Chondrocyte (in vitro differentiated cells): ENCODE measurements around the gene IFIT1B. TPM values are rescaled to one million over a fixed set of nuclear protein-coding genes. Genes with fewer than 3 reads are reported as not detected.
"Not testable (repeated sequence)": the region's sequence is repeated elsewhere in the genome, so short reads cannot be mapped to it uniquely, and the experiment has no call there.

Experiments
- DNase-seq: peaks from one replicate; pipeline ENCODE4 v3.0.0; 2021; ENCODE audit warnings: mixed read lengths, low spot score
- H3K27ac Mint-ChIP-seq: one replicate; pipeline ENCODE4 v1.8.0; 2021; ENCODE audit warnings: mild to moderate bottlenecking, moderate library complexity, mixed read lengths; ENCODE audit not compliant: unreplicated experiment
- H3K27me3 Mint-ChIP-seq: 2 replicates; pipeline ENCODE4 v1.8.0; 2021; ENCODE audit warnings: low read depth, mixed read lengths
- H3K36me3 Mint-ChIP-seq: 2 replicates; pipeline ENCODE4 v1.8.0; 2021; ENCODE audit warnings: low read depth, mixed read lengths
- H3K4me1 Mint-ChIP-seq: 2 replicates; pipeline ENCODE4 v1.8.0; 2021; ENCODE audit warnings: low read depth, mild to moderate bottlenecking, mixed read lengths
- H3K4me3 Mint-ChIP-seq: one replicate; pipeline ENCODE4 v1.8.0; 2021; ENCODE audit warnings: mild to moderate bottlenecking, moderate library complexity, mixed read lengths; ENCODE audit not compliant: unreplicated experiment
- H3K9me3 Mint-ChIP-seq: 2 replicates; pipeline ENCODE4 v1.8.0; 2021; ENCODE audit warnings: low read depth, mixed read lengths
- total RNA-seq: library from RNA; stranded (reverse); gene quantifications from 3 replicates; pipeline ENCODE4 v1.2.1, GENCODE V29; 2021
- TF ChIP-seq, protein P1 (sequence below): fragments of 200-600 bp; sonication (generic); IDR thresholded peaks from 2 replicates; pipeline ENCODE4 v1.5.0; 2021; ENCODE audit warnings: antibody characterized with exemption, mild to moderate bottlenecking, moderate library complexity

IFIT1B gene
- total RNA-seq, 1 donor from 2014 or later: not detected

DNA sequence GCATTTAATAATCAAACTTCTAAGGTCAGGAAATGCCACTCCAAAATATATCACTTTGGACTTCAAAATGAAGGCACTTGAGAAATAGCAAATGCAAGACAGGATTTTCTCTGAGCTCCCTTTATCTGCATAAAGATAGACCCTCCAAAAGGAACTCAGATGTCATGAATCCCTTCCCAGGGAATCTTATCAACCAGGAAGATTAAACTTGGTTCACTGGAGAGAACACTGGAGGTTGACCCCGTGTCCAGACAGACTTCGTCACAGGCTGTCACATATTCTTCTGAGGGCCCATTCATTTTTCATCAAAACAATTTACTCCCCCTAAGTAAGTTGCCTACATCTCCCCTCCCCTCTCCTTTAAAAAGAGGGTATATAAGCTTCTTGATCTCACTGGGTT is 28.9 kb upstream of the IFIT1B start:
- peaks cover 48% of the 10 kb centered on the region for H3K4me1 Mint-ChIP-seq
- no peaks in the 10 kb centered on the region for H3K27me3 Mint-ChIP-seq
- no peak overlapping the region for H3K27ac Mint-ChIP-seq
- TF ChIP-seq, protein P1, sequence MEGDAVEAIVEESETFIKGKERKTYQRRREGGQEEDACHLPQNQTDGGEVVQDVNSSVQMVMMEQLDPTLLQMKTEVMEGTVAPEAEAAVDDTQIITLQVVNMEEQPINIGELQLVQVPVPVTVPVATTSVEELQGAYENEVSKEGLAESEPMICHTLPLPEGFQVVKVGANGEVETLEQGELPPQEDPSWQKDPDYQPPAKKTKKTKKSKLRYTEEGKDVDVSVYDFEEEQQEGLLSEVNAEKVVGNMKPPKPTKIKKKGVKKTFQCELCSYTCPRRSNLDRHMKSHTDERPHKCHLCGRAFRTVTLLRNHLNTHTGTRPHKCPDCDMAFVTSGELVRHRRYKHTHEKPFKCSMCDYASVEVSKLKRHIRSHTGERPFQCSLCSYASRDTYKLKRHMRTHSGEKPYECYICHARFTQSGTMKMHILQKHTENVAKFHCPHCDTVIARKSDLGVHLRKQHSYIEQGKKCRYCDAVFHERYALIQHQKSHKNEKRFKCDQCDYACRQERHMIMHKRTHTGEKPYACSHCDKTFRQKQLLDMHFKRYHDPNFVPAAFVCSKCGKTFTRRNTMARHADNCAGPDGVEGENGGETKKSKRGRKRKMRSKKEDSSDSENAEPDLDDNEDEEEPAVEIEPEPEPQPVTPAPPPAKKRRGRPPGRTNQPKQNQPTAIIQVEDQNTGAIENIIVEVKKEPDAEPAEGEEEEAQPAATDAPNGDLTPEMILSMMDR: no peak
- no peak for DNase-seq
- H3K36me3 Mint-ChIP-seq: no peaks in the 10 kb centered on the region
- H3K9me3 Mint-ChIP-seq: peaks cover 2% of the 10 kb centered on the region
- H3K4me3 Mint-ChIP-seq: no peak overlapping the region

DNA sequence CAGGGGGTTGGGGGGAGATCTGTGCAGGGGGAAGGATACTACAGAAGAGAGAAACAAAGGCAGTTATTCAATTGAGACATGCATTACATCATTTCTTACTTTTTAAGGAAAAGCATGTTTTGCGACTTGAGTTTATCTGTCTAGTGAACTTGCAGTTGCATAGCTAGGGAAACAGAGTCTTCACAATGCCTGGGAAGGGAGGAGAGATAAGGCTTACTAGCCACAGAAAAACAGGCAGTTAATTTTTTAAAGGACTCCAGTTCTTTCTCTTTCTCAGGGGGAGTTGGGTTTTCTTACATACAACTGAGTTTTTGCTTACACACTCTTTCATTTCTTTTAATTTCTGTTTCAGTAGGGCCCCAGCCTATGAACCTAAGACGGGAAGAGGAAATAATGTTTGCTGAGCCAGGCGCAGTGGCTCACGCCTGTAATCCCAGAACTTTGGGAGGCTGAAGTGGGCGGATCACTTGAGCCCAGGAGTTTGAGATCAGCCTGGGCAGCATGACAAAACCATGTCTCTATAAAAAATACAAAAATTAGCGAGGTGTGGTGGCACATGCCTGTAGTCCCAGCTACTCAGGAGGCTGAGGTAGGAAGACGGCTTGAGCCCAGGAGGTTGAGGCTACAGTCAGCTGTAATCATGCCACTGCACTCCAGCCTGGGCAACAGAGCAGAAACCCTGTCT is 27.1 kb upstream of the IFIT1B start:
- DNase-seq, H3K4me3 Mint-ChIP-seq, H3K27me3 Mint-ChIP-seq, H3K9me3 Mint-ChIP-seq, H3K36me3 Mint-ChIP-seq: not testable (repeated sequence)
- peak overlapping the region; percentile 99 for H3K27ac Mint-ChIP-seq
- peaks cover 49% of the 10 kb centered on the region for H3K4me1 Mint-ChIP-seq

DNA sequence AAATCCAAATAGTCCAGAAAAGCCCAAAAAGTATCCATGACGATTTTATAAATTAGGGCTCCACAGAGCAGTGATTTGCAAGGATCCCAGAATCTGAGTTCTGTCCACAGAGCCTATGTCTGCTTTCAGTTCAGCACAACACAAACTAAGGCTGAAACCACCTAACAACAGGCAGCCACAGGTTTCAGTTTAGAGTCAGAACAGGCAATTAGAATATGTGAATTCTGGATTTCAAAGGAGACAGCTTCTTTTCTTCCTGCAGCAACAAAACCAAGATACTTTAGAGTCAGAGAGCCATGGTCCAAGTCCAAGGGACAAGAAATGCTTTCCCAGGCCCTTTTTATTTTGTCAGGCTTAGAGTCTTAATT is 26.5 kb upstream of the IFIT1B start:
- Mint-ChIP-seq H3K4me3 (peak overlapping the region; percentile 56), H3K9me3 (peaks cover 4% of the 10 kb centered on the region), H3K36me3 (no peaks in the 10 kb centered on the region), H3K27me3 (no peaks in the 10 kb centered on the region), H3K27ac (peak overlapping the region; percentile 99), H3K4me1 (peaks cover 48% of the 10 kb centered on the region)
- DNase-seq: no peak
- TF ChIP-seq, protein P1: no peak

DNA sequence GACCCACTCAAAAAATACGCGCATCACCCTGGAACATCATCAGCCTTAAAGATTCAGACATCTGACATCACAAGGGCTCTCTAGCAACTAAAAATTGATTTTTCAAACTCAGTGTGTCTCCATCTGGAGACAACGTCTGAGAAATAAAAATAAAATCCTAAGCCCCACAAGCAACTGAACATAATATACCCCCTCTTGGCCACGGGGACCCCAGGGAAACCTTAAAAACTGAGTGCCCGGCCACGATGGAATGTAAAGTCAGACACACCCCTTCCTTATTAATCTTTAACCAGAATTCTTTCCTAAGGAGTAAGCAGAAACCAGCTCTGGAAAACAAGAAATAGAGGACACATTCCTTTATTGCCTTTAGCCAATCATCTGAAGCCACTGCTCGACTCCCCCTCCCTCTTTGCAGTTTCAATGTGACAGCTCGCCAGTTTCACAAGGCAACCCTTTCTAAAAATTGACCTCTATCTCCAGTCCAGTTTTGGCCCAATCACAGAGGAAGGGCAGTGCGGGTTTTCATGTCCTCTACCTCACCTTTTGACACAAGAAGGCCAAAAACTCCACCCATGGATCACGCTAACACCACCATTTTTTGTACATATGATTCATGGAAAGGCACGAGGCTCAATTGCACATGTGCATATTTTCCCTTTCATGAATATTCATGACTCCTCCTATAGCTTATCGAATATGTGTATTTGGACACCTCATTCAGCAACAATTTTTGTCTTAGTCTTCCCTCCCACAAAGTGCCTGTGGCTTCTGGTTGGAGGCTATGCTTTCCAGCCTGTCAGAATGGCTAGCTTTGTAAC is 25.9 kb upstream of the IFIT1B start:
- DNase-seq: no peak
- TF ChIP-seq, protein P1: no peak

DNA sequence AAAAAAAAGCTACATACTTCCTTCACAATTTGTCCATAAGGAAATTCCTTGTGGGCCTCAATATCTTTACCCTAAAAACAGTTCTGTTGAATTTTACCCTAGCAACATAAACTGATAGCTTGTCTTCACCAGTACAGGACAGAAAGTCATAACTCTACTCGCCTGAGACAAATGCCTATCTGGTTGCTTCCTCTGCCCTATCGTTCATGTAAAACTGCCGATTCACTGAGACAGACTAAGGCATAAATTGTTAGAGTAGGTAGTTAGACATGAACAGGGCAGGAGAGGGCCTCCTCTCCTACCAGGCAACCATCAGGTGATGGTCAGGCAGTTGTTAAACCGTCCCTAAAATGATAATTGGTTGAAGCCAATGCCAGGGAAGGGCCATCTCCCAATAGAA is 25.1 kb upstream of the IFIT1B start:
- DNase-seq: no peak
- H3K27ac Mint-ChIP-seq: peak overlapping the region; percentile 99
- TF ChIP-seq, protein P1: no peak
- peaks cover 4% of the 10 kb centered on the region for H3K9me3 Mint-ChIP-seq
- H3K27me3 Mint-ChIP-seq: no peaks in the 10 kb centered on the region
- H3K4me3 Mint-ChIP-seq: no peak overlapping the region
- no peaks in the 10 kb centered on the region for H3K36me3 Mint-ChIP-seq
- H3K4me1 Mint-ChIP-seq: peaks cover 53% of the 10 kb centered on the region

More for the DNA sequence above, 25.9 kb upstream of the IFIT1B start:
- H3K27ac Mint-ChIP-seq: peak overlapping the region; percentile 99
- H3K9me3 Mint-ChIP-seq: peaks cover 4% of the 10 kb centered on the region
- peak overlapping the region; percentile 56 for H3K4me3 Mint-ChIP-seq
- H3K36me3 Mint-ChIP-seq: no peaks in the 10 kb centered on the region
- peaks cover 48% of the 10 kb centered on the region for H3K4me1 Mint-ChIP-seq
- H3K27me3 Mint-ChIP-seq: no peaks in the 10 kb centered on the region
